Breast epithelium (tissue), 3 donors: ENCODE data around the gene PTPRN2.

Source experiments
- POLR2A ChIP-seq: fragments of 450-650 bp; IDR thresholded peaks from one replicate; pipeline ENCODE4 v1.6.1; 2016; ENCODE audit warnings: antibody characterized with exemption, mild to moderate bottlenecking, moderate library complexity
- TF ChIP-seq, protein P1 (sequence below), 3 donors: fragments of 450-650 bp; IDR thresholded peaks; one replicate each; pipeline ENCODE4 v1.5.1; 2016 to 2017; ENCODE audit warnings: antibody characterized with exemption in 3 of 3, mild to moderate bottlenecking in 3 of 3, moderate library complexity in 3 of 3

DNA sequence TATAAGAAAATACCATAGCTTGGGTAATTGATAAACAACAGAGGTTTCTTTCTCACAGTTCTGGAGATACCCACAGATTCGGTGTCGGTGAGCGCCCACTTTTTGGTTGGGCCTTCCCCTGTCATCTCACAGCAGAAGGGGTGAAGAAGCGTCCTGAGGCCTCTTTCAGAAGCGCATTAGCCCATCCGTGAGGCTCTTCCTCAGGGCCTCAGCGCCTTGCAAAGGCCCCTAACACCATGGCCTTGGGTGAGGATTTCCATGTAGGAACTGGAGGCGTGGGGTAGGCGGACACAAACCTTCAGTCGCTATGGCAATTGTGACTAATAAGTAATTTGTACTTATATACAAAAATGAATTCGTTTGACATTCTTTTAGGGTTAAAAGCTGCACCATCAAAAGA is 316.0 kb downstream of the PTPRN2 start:
- TF ChIP-seq, protein P1, sequence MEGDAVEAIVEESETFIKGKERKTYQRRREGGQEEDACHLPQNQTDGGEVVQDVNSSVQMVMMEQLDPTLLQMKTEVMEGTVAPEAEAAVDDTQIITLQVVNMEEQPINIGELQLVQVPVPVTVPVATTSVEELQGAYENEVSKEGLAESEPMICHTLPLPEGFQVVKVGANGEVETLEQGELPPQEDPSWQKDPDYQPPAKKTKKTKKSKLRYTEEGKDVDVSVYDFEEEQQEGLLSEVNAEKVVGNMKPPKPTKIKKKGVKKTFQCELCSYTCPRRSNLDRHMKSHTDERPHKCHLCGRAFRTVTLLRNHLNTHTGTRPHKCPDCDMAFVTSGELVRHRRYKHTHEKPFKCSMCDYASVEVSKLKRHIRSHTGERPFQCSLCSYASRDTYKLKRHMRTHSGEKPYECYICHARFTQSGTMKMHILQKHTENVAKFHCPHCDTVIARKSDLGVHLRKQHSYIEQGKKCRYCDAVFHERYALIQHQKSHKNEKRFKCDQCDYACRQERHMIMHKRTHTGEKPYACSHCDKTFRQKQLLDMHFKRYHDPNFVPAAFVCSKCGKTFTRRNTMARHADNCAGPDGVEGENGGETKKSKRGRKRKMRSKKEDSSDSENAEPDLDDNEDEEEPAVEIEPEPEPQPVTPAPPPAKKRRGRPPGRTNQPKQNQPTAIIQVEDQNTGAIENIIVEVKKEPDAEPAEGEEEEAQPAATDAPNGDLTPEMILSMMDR (IDR thresholded peaks at IDR 0.05): no peak
- TF ChIP-seq POLR2A: no peak
